HepG2 (cell line): ENCODE measurements around the gene HSD11B1L. TPM values are rescaled to one million over a fixed set of nuclear protein-coding genes. Genes with fewer than 3 reads are reported as not detected.

Experiments used
- ATAC-seq: fragments of 200-7000 bp; cut with Tn5 transposase; 3 replicates; pipeline ENCODE4 v1.9.1; 2020; ENCODE audit warnings: mild to moderate bottlenecking, moderate library complexity
- BruUV-seq: library from RNA; stranded (reverse); fragments of 400-500 nt; replicated peaks from 2 replicates; lab custom pipeline; 2021; lab: Mats Ljungman, UMichigan
- CTCF ChIA-PET: fragments of 300-600 bp; formaldehyde crosslinking; extraction: SDS; loops from one replicate; lab custom pipeline; 2021; ENCODE audit warnings: low total read pairs, inconsistent platforms, low intra/inter-chr PET ratio; lab: Yijun Ruan, JAX
- POLR2A ChIA-PET: fragments of 350-600 bp; sonication (Branson Sonifier 250); formaldehyde crosslinking; loops from one replicate; lab custom pipeline; 2020; ENCODE audit warnings: antibody characterized with exemption, inconsistent platforms; lab: Yijun Ruan, JAX
- DNase-seq: peaks from one replicate; pipeline ENCODE4 v3.0.0-alpha.2; 2015; ENCODE audit warnings: low spot score
- FAIRE-seq: peaks from 3 replicates; lab custom pipeline; 2011; peaks lifted over from hg19 to GRCh38; lab: Jason Lieb, UNC
- H2AFZ ChIP-seq: one replicate; pipeline ENCODE4 v1.6.1; 2011; ENCODE audit warnings: low read length, inconsistent platforms
- H3K27ac ChIP-seq: fragments of 300-600 bp; 3 replicates; pipeline ENCODE4 v1.8.0; 2011; ENCODE audit warnings: mixed run types, mild to moderate bottlenecking, mixed read lengths, low read length, inconsistent platforms; ENCODE audit not compliant: insufficient read depth; ENCODE audit errors: extremely low read length
- H3K27me3 ChIP-seq, 2 experiments: fragments of 200-600 bp in 1 of 2; 2 replicates in 1 of 2; 3 replicates in 1 of 2; pipeline versions ENCODE4 v1.6.0 to v1.8.0; 2011; ENCODE audit warnings: low read length in 2 of 2, mild to moderate bottlenecking in 2 of 2, moderate library complexity in 2 of 2, inconsistent platforms in 1 of 2; ENCODE audit not compliant: insufficient read depth in 2 of 2, control insufficient read depth in 1 of 2
- H3K36me3 ChIP-seq, 2 experiments: fragments of 200-600 bp in 1 of 2; replicated peaks in 1 of 2; 2 replicates in 1 of 2; 3 replicates in 1 of 2; pipeline versions ENCODE4 v1.5.1 to v1.8.0; 2011; ENCODE audit warnings: low read length in 2 of 2, inconsistent platforms in 1 of 2; ENCODE audit not compliant: insufficient read depth in 2 of 2, control insufficient read depth in 1 of 2
- H3K4me1 ChIP-seq: 2 replicates; pipeline ENCODE4 v1.5.1; 2012; ENCODE audit warnings: low read length, inconsistent platforms; ENCODE audit not compliant: insufficient read depth
- H3K4me2 ChIP-seq: 2 replicates; pipeline ENCODE4 v1.6.0; 2011; ENCODE audit warnings: low read depth, low read length, inconsistent platforms
- H3K4me3 ChIP-seq, 3 experiments: fragments of 200-600 bp in 1 of 3; sonication (generic), shearing (Covaris generic) in 1 of 3; replicated peaks in 1 of 3; 2 replicates each; pipeline ENCODE4 v1.5.1; 2011 to 2016; ENCODE audit warnings: low read length in 3 of 3, inconsistent platforms in 2 of 3, low read depth in 2 of 3, mild to moderate bottlenecking in 2 of 3, control low read depth in 1 of 3, mixed read lengths in 1 of 3; ENCODE audit not compliant: insufficient read depth in 1 of 3
- H3K79me2 ChIP-seq: one replicate; pipeline ENCODE4 v1.6.1; 2011; ENCODE audit warnings: low read length, inconsistent platforms; ENCODE audit not compliant: insufficient read depth
- H3K9ac ChIP-seq: 2 replicates; pipeline ENCODE4 v1.6.0; 2011; ENCODE audit warnings: mild to moderate bottlenecking, low read depth, low read length, inconsistent platforms; ENCODE audit not compliant: insufficient read depth
- H3K9me3 ChIP-seq: 2 replicates; pipeline ENCODE4 v1.5.1; 2012; ENCODE audit warnings: mild to moderate bottlenecking, low read length
- H4K20me1 ChIP-seq: 2 replicates; pipeline ENCODE4 v1.6.0; 2011; ENCODE audit warnings: inconsistent platforms, mild to moderate bottlenecking, low read length, moderate library complexity; ENCODE audit not compliant: insufficient read depth
- AKNA ChIP-seq: sonication (generic); formaldehyde crosslinking; IDR thresholded peaks from 2 replicates; pipeline ENCODE4 v1.4.0; 2020; ENCODE audit warnings: missing genetic modification reagents, borderline replicate concordance
- EEA1 ChIP-seq: sonication (generic); formaldehyde crosslinking; IDR thresholded peaks from 2 replicates; pipeline ENCODE4 v1.5.1; 2020; ENCODE audit warnings: mild to moderate bottlenecking, missing genetic modification reagents, borderline replicate concordance
- EZH2 ChIP-seq: conservative IDR thresholded peaks from 2 replicates; pipeline ENCODE4 v1.6.1; 2012; ENCODE audit warnings: mild to moderate bottlenecking, low read depth, low read length, moderate library complexity
- GATAD2A ChIP-seq: IDR thresholded peaks from 2 replicates; pipeline ENCODE4 v1.6.1; 2016
- MED1 ChIP-seq: sonication (generic); formaldehyde crosslinking; IDR thresholded peaks from 2 replicates; pipeline ENCODE4 v1.4.0; 2020; ENCODE audit warnings: missing genetic modification reagents
- NFE2 ChIP-seq: sonication (generic); formaldehyde crosslinking; IDR thresholded peaks from 2 replicates; pipeline ENCODE4 v1.4.0; 2020; ENCODE audit warnings: missing genetic modification reagents
- PHF21A ChIP-seq: sonication (generic); formaldehyde crosslinking; IDR thresholded peaks from 2 replicates; pipeline ENCODE4 v1.5.0; 2020; ENCODE audit warnings: mild to moderate bottlenecking, missing genetic modification reagents
- SIX1 ChIP-seq: sonication (generic); formaldehyde crosslinking; IDR thresholded peaks from 2 replicates; pipeline ENCODE4 v1.4.0; 2020; ENCODE audit warnings: missing genetic modification reagents, borderline replicate concordance
- ZNF17 ChIP-seq: sonication (generic); formaldehyde crosslinking; IDR thresholded peaks from 2 replicates; pipeline ENCODE4 v1.5.0; 2020; ENCODE audit warnings: mild to moderate bottlenecking, missing genetic modification reagents
- ZNF20 ChIP-seq: sonication (generic); formaldehyde crosslinking; IDR thresholded peaks from 2 replicates; pipeline ENCODE4 v1.4.0; 2020; ENCODE audit warnings: mild to moderate bottlenecking, moderate library complexity, missing genetic modification reagents
- ZNF251 ChIP-seq: sonication (generic); formaldehyde crosslinking; IDR thresholded peaks from 2 replicates; pipeline ENCODE4 v1.9.0; 2021; ENCODE audit warnings: mild to moderate bottlenecking, missing genetic modification reagents
- ZNF264 ChIP-seq: sonication (generic); formaldehyde crosslinking; IDR thresholded peaks from 2 replicates; pipeline ENCODE4 v1.4.0; 2020; ENCODE audit warnings: missing genetic modification reagents
- ZNF510 ChIP-seq: sonication (generic); formaldehyde crosslinking; IDR thresholded peaks from 2 replicates; pipeline ENCODE4 v1.4.0; 2020; ENCODE audit warnings: low read depth, mild to moderate bottlenecking, missing genetic modification reagents
- ZNF770 ChIP-seq: sonication (generic); formaldehyde crosslinking; IDR thresholded peaks from 2 replicates; pipeline ENCODE4 v1.5.0; 2020; ENCODE audit warnings: mild to moderate bottlenecking, missing genetic modification reagents
- WGBS: methylation state at CpG from one replicate; pipeline ENCODE4 v1.1.6; 2017; ENCODE audit warnings: low lambda C conversion rate; 5-methylcytosine and 5-hydroxymethylcytosine counted together
- in situ Hi-C: cut with HindIII; loops from 2 replicates; pipeline ENCODE4 v1.10.0; 2017; ENCODE audit warnings: low pct_unique_long_range_greater_than_20kb; ENCODE audit not compliant: extremely low pct_ligation_motif_present
- intact Hi-C: fragments of 100-400 bp; cut with micrococcal nuclease; formaldehyde crosslinking; loops from one replicate; pipeline ENCODE4 v1.10.0; 2022; ENCODE audit not compliant: unreplicated experiment
- polyA plus RNA-seq, 8 experiments: library from polyadenylated mRNA; depleted of rRNA in 3 of 8; stranded (reverse) in 7 of 8; unstranded in 1 of 8; fragments of >200 nt; fragmentation: Illumina TruSeq in 4 of 8; extraction: Trizol in 4 of 8; gene quantifications; 2 replicates each; pipeline versions ENCODE4 v1.2.1 to v1.2.3, GENCODE V29; 2011 to 2016; ENCODE audit warnings: low read depth in 4 of 8, missing spikeins in 1 of 8, mixed read lengths in 1 of 8; ENCODE audit not compliant: insufficient read depth in 1 of 8
- total RNA-seq, 5 experiments: library from RNA; depleted of rRNA; stranded (reverse); fragments of >200 nt; fragmentation: Illumina TruSeq; extraction: Trizol; gene quantifications; 2 replicates each; pipeline ENCODE4 v1.2.3, GENCODE V29; 2016; ENCODE audit warnings: low read depth in 1 of 5

Gene HSD11B1L
- total and polyA plus RNA-seq, 2 of the 13 experiments (the other 11 are each of a cell fraction or from before 2014, with no cell fraction given): 2.8 to 3.9 TPM

GRCh38 chr19:5635427-5635826, 45.4 kb upstream of the HSD11B1L start:
- H3K4me3 ChIP-seq: no peak overlapping the region
- peaks cover 25% of the 10 kb centered on the region for H3K4me1 ChIP-seq
- no peaks in the 10 kb centered on the region for H3K9me3 ChIP-seq
- TF ChIP-seq ZNF510 (CRISPR knock-in tag) (no peak), PHF21A (CRISPR knock-in tag) (no peak), ZNF20 (no peak)
- peaks cover 2 to 59% of the 10 kb centered on the region in 2 experiments; a peak in 3 of 5 replicates for H3K36me3 ChIP-seq
- in situ Hi-C loops: no loop called here
- no peak overlapping the region for H3K4me2 ChIP-seq
- H3K27me3 ChIP-seq: no peaks in the 10 kb centered on the region
- CTCF ChIA-PET: no interaction called here
- no peak overlapping the region for H3K27ac ChIP-seq
- no TSS peak for BruUV-seq
- no peak overlapping the region for H3K9ac ChIP-seq
- DNase-seq: no peak
- no peak for FAIRE-seq
- peaks cover 83% of the 10 kb centered on the region for H3K79me2 ChIP-seq
- intact Hi-C loops: no loop called here
- ATAC-seq: no peak
- no peak overlapping the region for H2AFZ ChIP-seq
- 95% methylated on average over 6 of the region's 6 CpGs for WGBS
- H4K20me1 ChIP-seq: peaks cover 63% of the 10 kb centered on the region
- POLR2A ChIA-PET: interaction anchor here (0.8 kb wide), 2 partner anchors 13 to 14 kb away, joined by 3 read pairs; partner anchors contain the start of genes SAFB and SAFB2

GRCh38 chr19:5637971-5638370, 42.9 kb upstream of the HSD11B1L start:
- CTCF ChIA-PET: no interaction called here
- intact Hi-C loops: no loop called here
- H3K4me1 ChIP-seq: peaks cover 25% of the 10 kb centered on the region
- in situ Hi-C loops: no loop called here
- no peaks in the 10 kb centered on the region for H3K9me3 ChIP-seq
- H4K20me1 ChIP-seq: peaks cover 64% of the 10 kb centered on the region
- no TSS peak for BruUV-seq
- peaks cover 13 to 60% of the 10 kb centered on the region in 2 experiments for H3K36me3 ChIP-seq
- no peak for FAIRE-seq
- H3K4me3 ChIP-seq: no peak overlapping the region
- no peak for DNase-seq
- H3K4me2 ChIP-seq: no peak overlapping the region
- 93% methylated on average over 1 of the region's 1 CpG for WGBS
- POLR2A ChIA-PET: no interaction called here
- no peak overlapping the region for H3K27ac ChIP-seq
- no peak overlapping the region for H2AFZ ChIP-seq
- H3K9ac ChIP-seq: no peak overlapping the region
- ATAC-seq: no peak
- peaks cover 82% of the 10 kb centered on the region for H3K79me2 ChIP-seq
- no peaks in the 10 kb centered on the region for H3K27me3 ChIP-seq
- TF ChIP-seq GATAD2A (CRISPR knock-in tag) (no peak), AKNA (no peak), ZNF770 (CRISPR knock-in tag) (no peak), ZNF264 (no peak), NFE2 (CRISPR knock-in tag) (no peak), SIX1 (CRISPR knock-in tag) (no peak), MED1 (CRISPR knock-in tag) (no peak), ZNF17 (CRISPR knock-in tag) (no peak), EZH2 (no peak), ZNF251 (CRISPR knock-in tag) (no peak), EEA1 (CRISPR knock-in tag) (no peak)
